HL-60/S4 treated with phorbol 12-myristate 13-acetate at 8.2 ng/mL for 4 days and 3 days (cell line): ENCODE results near the gene ZRANB3.
"Not testable (repeated sequence)": the region's sequence is repeated elsewhere in the genome, so short reads cannot be mapped to it uniquely, and the experiment has no call there.

Experiments
- in situ Hi-C: fragments of 300-500 bp; cut with MboI; formaldehyde crosslinking; loops from 2 replicates; pipeline ENCODE4 v1.15.0; 2022; ENCODE audit warnings: low sequenced_read_pairs

Gene ZRANB3

DNA sequence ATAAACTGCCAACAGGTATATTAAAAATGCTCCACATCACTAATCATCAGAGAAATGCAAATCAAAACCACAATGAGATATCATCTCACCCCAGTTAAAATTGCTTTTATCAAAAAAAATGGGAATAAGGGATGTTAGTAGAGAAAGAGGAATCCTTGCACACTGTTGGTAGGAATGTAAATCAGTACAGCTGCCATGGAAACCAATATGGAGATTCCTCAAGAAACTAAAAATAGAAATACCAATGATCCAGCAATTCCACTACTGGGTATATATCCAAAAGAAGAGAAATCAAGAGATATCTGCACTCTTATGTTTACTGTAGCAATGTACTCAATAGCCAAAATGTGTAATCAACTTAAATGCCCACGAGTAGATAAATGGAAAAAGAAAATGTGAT, 40.6 kb downstream of the ZRANB3 start:
- in situ Hi-C loops = no loop called here

DNA sequence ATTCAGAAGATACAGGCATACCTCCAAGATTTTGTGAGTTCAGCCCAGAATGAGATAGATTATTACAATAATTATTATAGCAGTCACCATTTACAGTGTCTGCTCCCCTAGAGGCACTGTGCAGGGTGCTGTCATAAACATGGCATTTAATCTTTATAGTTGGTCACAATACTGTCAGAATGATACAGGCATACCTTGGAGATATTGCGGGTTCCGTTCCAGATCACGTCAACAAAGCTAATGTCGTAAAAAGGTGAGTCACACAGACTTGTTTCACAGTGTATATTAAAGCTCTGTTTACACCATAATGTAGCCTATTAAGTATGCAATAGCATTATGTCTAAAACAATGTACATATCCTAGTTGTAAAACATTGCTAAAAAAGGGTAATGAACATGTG, 45.6 kb downstream of the ZRANB3 start:
- in situ Hi-C loops = no loop called here

DNA sequence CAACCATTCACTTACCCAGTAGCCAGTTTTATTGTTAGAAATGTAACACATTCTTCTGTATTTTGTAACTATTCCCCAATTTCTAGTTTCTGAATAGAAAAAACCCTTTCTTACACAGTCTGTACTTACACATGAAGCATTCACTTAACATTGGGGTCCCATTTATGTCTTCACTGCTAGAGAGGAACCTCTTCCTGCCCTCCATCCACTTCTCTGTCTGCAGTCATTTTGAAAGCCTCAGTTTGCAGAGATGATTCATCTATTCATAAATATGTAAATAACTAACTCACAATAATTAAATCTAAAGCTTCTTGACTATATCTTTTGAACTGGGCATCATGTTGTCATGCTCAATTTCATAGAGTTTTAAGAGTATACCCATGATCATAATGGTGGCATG, 55.9 kb downstream of the ZRANB3 start:
- in situ Hi-C loops = no loop called here

DNA sequence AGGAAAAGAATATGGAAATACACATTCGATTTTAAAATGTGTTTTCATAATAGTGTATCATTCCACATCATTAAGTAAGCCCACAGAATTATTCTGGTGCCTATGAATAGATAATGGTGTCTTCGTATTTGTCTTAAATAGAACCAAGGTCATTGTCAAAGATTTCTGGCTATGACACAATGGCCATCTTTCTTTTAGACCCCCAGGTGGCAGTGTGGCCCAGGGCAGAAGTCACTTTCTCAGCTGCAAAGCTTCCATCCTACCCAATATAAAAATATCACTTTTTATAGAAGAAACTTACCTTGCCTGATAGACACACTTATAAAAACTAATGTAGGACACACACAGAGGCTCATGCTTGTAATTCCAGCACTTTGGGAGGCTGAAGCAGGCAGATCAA, 57.5 kb downstream of the ZRANB3 start:
- in situ Hi-C loops = no loop called here

DNA sequence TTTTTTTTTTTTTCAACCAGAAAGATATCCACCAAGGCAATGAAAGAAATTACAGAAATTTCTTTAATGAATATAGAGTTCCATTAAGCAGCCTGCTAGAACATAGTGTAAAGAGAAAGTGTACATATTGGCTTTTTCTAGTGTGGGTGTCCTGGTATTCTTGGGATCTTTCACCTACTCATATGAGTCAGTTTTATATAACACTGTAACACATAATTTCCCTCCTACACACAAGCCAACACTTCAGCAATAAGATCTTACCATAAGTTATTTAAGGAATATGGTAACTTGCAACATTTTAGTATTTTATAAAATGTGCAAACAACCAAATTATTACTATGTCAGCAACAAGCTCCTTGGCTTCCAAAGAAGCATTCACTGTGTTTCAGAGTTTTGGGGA, 59.9 kb downstream of the ZRANB3 start:
- in situ Hi-C loops = no loop called here

DNA sequence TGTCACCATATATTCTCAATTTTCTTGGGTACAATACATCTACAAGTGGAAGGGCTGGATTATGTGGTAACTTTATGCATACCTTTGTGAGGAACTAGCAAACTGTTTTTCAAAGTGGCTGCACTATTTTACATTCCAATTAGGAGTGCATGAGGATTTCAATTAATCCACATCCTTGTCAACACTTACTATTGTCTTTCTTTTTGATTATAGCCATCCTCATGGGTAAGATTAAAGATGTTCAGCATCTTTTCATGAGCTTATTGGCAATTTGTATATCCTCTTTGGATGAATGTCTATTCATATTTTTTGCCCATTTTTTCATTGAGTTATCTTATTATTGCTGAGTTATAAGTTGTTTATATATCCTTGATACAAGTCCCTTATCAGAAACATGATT, 73.7 kb downstream of the ZRANB3 start:
- in situ Hi-C loops = no loop called here

DNA sequence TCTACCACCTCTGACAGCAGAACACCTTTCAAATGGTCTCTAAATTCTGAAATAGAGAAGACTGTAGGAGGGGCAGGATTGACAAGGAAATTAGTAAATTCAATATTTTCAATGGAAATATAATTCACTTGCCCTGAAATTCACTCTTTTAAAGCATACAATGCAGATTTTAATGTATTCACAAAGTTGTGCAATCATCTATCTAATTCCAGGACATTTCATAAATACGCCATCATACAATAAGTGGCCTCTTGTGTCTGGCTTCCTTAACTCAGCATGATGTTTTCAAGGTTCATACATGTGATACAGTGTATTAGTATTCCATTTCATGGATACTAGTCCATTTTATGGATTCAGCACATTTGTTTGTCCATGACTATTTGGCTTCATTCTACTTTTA, 74.2 kb downstream of the ZRANB3 start:
- in situ Hi-C loops = no loop called here

DNA sequence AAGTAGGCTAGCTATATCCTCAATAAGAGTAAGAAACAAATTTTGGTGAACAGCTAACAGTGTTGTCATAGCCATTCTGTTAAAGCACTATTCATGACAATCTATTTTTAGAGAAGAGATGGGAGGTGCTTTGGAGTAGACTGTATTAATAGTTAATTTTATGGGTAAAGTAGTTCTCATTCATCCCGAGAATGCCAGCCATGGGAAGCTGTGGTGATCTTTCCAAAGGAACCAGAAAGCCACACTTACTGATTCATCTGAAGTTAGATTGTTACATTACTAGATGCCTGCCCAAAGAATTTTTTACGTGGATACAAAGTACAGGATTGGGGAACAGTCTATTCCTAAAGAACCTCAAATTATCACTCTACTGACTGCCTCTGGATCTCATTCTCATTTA, 74.6 kb downstream of the ZRANB3 start:
- in situ Hi-C loops = no loop called here

DNA sequence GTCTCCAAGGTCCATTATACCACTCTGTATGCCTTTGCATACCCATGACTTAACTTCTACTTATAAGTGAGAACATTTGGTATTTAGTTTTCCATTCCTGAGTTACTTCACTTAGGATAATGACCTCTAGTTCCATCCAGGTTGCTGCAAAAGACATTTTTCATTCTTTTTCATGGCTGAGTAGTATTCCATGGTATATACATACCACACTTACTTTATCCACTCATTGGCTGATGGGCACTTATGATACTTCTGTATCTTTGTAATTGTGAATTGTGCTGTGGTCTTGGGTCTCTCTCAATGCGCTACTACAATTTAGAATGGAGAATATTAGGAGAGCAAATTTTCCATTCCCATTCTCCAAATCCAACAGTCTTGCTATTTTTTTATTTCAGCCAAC, 76.4 kb downstream of the ZRANB3 start:
- in situ Hi-C loops = no loop called here

DNA sequence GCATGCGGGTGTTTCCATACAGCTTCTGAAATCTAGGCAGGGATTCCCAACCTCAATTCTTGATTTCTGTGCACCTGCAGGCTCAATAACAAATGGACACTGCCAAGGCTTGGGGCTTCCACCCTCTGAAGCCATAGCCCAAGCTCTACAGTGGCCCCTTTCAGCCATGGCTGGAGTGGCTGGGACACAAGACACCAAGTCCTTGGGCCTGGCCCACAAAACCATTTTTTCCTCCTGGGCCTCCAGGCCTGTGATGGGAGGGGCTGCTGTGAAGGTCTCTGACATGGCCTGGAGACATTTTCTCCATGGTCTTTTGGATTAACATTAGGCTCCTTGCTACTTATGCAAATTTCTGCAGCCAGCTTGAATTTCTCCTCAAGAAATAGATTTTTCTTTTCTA, 78.0 kb downstream of the ZRANB3 start:
- in situ Hi-C loops = not testable (repeated sequence)

DNA sequence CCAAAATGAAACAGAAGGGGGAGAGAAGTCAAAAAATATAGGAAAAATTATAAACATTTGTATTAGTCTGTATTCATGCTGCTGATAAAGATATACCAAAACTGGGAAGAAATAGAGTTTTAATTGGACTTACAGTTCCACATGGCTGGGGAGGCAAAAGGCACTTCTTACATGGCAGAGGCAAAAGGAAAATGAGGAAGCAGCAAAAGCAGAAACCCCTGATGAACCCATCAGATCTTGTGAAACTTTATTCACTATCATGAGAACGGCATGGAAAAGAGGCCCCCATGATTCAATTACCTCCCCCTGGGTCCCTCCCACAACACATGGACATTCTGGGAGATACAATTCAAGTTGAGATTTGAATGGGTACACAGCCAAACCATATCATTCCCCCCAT, 79.1 kb downstream of the ZRANB3 start:
- in situ Hi-C loops = no loop called here

DNA sequence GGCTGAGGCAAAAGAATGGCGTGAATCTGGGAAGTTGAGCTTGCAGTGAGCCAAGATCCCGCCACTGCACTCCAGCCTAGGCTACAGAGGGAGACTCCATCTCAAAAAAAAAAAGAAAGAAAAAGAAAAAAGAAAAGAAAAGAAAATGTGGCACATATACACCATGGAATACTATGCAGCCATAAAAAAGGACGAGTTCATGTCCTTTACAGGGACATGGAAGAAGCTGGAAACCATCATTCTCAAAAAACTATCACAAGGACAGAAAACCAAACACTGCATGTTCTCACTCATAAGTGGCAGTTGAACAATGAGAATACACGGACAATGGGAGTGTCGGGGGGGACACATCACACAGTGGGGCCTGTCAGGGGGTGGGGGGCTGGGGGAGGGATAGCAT, 88.0 kb downstream of the ZRANB3 start:
- in situ Hi-C loops = not testable (repeated sequence)

DNA sequence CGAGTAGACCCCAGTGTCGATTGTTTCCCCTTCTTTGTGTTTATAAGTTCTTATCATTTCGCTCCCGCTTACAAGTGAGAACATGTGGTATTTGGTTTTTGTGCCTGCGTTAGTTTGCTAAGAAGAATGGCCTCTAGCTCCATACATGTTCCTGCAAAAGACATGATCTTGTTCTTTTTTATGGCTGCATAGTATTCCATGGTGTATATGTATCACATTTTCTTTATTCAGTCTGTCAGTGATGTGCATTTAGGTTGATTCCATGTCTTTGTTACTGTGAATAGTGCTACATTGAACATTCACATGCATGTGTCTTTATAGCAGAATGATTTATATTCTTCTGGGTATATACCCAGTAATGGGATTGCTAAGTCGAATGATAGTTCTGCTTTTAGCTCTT, 95.9 kb downstream of the ZRANB3 start:
- in situ Hi-C loops = not testable (repeated sequence)

DNA sequence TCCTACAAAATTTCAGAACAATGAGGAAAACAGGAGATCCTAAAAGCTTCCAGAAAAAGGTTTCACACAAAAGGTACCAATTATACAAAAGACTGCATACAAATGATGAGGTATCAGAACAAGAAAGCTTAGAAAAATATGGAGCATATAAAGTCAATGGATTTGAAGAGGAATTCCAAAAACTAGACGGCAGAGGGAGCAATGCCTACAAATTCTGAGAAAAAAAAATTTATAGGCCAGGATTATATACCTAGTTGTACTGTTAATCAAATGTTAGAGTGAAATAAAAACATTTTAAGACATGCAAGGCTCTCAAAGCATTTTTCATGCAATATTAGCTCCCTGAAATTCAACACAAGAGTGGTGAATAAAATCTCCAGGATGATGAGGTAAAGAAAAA, 106.2 kb downstream of the ZRANB3 start:
- in situ Hi-C loops = no loop called here

DNA sequence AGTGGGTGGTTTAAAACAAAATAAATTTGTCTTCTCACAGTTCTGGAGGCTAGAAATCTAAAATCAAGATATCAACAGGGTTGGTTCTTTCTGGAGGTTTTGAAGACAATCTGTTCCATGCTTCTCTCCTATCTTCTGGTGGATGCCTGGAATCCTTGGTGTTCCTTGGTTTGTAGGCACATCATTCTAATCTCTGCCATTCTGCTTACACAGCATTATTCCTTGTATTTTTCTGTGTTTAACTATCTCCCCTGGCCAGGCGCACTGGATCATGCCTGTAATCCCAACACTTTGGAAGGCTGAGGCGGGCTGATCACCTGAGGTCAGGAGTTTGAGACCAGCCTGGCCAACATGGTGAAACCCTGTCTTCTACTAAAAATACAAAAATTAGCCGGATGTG, 108.1 kb downstream of the ZRANB3 start:
- in situ Hi-C loops = no loop called here

DNA sequence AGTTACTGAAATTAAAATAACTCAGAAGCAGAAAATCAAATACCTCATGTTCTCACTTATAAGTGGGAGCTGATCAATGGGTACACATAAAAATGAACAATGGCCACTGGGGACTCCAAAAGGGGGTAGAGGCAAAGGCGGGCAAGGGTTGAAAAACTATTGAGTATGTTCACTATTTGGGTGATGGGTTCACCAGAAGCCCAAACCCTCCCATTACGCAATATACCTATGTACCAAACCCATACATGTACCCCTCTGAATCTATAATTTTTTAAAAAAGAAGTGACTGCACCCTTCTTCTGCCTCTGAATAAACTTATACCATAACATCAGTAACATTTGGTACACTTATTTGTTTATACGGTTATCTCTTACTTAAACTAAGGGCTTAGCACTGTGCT, 119.4 kb downstream of the ZRANB3 start:
- in situ Hi-C loops = no loop called here

DNA sequence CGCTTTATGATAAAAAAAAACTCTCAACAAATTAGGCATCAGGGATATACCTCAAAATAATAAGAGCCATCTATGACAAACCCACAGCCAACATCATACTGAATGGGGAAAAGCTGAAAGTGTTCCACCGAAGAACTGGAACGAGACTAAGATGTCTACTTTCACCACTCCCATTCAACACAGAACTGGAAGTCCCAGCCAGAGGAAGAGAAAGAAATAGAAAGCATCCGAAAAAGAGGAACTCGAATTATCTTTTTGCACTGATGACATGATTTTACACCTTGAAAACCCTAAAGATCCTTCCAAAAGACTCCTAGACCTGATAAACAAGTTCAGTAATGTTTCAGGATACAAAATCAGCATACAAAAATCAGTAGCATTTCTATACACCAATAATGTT, 121.6 kb downstream of the ZRANB3 start:
- in situ Hi-C loops = no loop called here

DNA sequence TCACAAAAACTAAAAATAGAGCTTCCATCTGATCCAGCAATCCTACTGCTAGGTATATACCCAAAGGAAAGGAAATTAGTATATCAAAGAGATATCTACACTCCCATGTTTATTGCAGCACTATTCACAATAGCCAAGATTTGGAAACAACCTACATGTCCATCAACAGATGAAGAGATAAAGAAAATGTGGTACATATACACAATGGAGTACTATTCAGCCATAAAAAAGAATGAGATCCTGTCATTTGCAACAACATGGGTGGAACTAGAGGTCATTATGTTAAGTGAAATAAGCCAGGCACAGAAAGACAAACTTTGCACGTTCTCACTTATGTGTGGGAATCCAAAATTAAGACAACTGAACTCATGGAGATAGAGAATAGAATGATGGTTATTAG, 134.8 kb downstream of the ZRANB3 start:
- in situ Hi-C loops = not testable (repeated sequence)

DNA sequence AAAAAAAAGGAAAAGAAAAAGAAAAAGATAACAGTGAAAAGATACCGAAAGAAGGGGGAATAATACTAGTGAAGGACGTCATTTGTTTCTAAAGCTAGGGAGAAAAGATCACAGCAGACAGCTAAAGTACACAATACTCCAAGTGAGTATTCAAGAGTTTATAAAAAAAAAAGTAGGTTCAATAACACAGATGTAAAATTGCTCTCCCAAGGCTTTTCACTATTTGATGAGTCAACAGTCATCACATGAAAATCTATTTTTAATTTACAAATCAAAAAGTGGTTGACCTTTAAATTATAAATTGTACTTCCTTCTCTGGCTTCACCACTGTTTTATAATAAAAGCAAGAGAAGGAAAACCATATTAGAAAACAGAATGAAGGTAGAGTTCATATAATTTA, 144.0 kb downstream of the ZRANB3 start:
- in situ Hi-C loops = no loop called here

DNA sequence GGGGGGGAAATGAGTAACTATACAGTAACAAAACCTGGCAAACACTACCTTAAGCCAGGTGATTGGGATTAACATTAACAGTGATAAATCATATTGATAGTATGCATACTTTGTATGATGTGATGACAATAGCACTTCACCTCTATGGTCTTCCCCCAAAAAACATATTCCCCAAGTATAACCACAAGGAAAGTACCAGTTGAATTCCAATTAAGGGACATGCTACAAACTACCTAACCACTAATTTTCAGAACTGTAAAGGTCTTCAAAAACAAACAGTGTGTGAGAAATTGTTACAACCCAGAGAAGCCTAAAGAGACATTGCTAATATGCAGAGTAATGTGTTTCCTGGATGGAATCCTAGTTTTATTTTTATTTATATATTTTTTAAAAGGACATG, 152.4 kb downstream of the ZRANB3 start:
- in situ Hi-C loops = no loop called here

DNA sequence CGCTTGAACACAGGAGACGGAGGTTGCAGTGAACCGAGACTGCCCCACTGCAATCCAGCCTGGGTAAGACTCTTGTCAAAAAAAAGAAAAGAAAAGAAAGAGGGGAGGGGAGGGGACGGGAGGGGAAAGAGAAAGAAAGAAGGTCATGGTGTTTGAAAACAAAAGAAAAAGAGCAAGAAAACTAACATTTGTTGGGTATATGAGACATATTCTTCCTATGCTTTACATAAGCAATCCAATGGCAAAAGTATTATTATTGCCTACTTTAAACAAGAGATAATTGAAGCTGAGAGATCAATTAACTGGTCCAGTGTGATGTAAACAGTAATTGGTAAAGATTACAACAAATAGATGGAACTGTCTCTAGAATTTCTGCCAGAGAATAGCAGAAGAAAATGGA, 157.3 kb downstream of the ZRANB3 start:
- in situ Hi-C loops = no loop called here

DNA sequence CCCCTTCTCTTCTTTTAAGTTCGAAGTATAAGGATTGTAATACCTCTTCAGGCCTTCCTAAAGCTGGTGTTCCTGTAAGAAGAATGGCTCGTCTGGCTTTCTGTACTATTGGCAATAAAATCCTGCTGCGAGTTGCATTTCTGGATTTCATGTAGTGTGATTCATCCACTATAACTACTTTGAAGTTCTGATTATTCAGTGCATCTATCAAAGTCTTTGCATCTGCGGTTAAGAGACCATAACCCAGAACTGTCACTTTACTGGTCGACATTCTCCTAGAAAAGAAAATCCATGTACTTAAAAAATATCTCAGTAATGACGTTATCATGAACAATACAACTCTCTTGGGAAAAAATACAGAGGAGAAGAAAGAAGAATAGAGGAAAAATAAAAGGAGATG, 181.1 kb downstream of the ZRANB3 start:
- in situ Hi-C loops = no loop called here

DNA sequence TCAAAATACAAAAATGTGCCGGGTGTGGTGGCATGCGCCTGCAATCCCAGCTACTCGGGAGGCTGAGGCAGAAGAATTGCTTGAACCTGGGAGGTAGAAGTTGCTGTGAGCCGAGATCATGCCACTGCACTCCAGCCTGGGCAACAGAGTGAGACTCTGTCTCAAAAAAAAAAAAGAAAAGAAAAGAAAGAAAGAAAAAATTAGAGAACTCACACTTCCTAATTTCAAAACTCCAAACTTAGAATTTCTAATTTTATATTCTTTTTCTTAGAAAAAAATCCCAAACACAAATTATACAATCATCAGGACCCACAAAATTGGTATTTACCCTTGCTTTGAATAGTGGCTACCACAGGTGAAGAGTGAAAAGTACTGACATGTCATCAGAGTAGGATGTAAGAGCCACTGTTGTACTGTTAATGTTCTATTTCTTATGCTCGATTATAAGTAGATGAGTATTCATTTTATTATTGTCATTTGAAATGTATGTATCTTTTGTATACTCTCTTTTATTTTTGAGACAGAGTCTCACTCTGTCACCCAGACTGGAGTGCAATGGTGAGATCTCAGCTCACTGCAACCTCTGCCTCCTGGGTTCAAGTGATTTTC, 182.8 kb downstream of the ZRANB3 start:
- in situ Hi-C loops = not testable (repeated sequence)

DNA sequence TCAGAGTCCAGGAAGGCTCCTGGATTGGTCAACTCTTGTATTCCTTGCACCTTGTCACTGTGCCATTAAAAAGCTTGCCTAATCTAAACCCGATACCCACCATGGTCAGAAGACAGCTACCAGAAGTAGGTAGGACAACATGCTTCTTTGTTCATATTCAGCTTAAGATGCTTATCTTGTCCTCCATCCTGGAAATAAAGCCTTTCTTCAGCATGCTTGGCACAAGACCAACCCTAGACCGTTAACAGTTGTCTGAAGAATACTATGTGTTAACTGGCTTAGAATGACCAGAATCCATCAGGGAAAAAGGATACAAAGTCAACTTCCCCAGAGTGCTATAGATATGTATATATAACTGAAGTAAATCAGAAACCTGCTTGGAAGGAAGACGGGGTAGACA, 193.9 kb downstream of the ZRANB3 start:
- in situ Hi-C loops = no loop called here
